Hematopoietic multipotent progenitor cell treated with erythropoietin and hydrocortisone succinate and interleukin-3 and kit ligand, for 6 days (in vitro differentiated cells): Measurements from ENCODE around the gene NDFIP1.
"Not testable (repeated sequence)": the region's sequence is repeated elsewhere in the genome, so short reads cannot be mapped to it uniquely, and the experiment has no call there.

Experiments
- DNase-seq: peaks from one replicate; pipeline ENCODE4 v3.0.0-alpha.2; 2015

Gene NDFIP1

DNA sequence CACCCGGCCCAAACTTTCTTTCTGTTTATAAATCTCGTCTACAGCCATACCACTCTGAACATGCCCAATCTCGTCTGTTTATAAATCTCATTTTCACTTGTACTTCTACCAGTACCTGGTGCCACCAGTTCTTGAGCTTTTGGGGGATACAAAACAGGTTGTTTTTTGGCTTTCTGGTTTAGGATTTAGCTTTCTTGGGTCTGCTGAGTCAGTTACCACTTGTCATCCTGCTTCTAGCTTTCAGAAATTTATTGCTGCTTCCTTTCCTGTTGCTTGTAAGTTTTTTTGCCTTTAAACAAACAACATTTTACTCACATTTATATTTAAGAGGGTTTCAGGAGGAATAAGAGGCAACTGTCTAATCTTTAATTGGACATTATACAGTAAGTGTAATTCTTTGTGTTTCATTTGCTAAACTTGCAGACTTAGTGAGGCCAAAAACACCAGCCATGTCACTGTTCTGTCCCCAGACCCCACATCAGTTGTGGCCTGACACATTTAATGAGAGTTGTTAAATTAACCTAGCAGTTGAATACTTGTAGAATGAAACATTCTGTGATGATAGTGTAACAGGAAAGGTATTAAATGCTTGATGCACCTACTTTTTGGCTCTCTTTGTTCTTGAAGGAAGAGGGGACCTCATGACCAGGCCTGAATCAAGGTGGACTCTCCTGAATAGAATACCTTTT is 11.8 kb downstream of the NDFIP1 start:
- DNase-seq, result no peak

DNA sequence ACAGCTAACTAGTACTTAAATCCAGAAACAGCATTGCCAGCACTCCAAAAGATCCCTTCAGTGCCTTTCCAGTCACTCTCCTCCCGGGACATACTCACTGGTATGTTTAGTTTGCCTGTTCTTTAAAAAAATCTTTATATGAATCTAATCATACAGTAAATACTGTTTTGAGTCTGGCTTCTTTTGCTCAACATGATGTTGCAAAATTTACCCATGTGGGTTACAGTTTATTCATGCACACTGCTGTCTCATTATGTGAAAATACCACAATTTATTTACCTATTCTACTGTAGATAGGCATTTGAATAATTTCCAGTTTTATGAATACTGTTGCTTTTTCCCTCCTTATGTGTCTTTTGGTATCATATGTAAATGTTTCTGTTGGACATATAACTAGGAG is 13.5 kb downstream of the NDFIP1 start:
- DNase-seq, result no peak

DNA sequence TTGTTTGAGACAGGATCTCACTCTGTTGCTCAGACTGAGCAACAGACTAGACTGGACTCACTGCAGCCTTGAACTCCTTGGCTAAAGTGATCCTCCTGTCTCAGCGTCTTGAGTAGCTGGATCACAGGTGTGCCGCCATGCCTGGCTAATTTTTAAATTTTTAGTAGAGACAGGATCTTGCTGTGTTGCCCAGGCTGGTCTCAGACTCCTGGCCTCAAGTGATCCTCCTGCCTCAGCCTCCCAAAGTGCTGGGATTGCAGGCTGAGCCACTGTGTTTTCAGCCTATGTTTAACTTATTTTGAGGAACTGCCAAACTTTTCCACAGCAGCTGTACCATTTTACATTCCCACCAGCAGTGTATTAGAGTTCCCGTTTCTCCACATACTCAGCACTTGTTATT is 16.8 kb downstream of the NDFIP1 start:
- no peak for DNase-seq

DNA sequence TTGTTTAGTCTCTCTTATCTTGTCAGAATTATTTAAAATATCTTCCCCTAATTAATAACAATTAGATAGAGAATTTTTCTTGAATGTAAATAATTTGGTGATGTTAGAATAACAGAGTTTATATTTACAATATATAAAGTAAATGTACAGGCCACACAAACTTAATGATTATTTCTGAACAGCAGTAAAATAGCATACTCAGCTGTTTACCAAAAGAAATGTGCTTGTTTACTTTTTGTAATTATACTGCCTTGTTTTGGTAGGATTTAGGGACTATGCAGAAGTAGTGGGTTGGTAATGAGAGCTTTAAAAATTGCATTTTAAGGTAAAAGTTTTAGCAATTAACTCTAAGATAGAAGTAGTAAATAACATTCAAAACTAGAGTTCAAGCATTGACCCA is 17.4 kb downstream of the NDFIP1 start:
- no peak for DNase-seq

DNA sequence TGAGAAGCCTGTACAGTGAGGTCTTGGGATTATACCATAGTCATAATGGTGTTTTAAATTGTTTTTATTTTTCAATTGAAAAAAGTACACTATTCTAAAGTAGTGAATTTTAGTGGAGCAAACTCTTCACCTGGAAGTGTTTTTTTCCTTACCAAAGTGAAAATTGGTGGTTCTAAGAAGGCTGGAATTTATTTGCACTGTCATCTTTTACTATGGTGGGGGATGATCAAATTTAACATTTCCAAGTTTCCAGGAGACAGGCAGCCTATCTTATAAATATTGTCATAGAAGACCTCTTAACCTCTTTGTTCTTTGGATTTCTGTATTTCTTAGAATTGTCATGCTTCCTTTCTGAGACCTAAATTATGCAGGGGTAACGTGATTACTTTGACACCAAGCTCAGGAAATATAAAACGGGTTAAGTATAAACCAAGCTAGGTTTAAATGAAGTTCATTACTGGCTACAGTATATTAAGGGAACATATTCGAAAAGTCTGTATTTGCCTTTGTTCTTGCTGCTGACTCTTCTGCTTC is 20.2 kb downstream of the NDFIP1 start:
- DNase-seq, result no peak

DNA sequence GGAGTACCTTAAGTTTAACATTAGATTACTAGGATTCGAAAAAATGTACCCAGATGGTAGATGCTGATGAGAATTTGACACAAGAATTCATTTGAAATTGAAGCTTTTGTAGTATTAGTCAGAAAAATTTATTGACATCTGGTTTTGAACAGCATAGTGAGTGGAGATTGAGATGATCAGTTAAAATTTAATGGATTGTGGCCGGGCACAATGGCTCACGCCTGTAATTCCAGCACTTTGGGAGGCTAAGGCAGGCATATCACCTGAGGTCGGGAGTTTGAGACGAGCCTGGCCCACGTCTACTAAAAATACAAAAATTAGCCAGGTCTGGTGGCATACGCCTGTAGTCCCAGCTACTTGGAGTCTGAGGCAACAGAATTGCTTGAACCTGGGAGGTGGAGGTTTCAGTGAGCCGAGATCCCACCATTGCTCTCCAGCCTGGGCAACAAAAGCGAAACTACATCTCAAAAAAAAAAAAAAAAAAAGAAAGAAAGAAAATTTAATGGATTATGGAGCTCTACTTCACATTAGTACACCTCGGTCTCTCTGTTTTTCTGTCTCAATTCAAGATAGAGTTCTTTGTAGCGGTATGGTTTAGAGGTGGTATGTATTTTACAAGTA is 21.0 kb downstream of the NDFIP1 start:
- DNase-seq, result no peak

DNA sequence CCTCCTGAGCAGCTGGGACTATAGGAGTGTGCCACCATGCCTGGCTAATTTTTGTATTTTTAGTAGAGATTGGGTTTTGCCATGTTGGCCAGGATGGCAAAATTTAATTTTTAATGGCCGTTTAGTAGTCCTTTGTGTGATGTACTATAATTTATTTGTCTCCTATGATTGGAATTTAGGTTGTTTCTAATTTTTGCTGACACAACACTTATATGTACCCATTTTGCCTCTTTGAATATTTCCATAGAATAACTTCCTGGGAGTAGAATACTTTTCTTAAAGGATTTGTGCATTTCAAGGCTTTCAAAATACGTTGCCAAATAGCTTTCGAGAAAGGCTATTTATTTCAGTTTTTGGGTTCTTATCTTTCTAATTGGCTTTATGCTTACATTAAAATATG is 22.8 kb downstream of the NDFIP1 start:
- no peak for DNase-seq

DNA sequence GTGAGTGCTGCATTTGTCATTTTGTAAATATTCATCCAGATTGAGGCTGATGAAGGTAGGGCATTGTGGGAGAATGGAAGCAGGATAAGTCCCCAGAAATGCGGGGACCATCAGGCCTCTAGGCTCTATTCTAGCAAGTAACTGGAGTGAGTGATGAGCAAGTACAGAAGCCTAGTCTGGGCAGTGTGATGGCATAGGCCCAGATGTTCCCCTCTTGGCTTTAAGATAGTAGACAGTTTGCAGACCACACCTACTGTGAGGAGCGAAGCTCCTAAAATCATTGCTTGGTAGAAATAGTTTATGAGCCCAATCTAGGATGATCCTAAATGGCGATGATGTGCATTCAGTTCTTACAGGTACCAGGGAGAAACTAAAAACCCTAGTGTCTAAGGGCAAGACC is 24.3 kb downstream of the NDFIP1 start:
- peak; percentile 81 for DNase-seq

DNA sequence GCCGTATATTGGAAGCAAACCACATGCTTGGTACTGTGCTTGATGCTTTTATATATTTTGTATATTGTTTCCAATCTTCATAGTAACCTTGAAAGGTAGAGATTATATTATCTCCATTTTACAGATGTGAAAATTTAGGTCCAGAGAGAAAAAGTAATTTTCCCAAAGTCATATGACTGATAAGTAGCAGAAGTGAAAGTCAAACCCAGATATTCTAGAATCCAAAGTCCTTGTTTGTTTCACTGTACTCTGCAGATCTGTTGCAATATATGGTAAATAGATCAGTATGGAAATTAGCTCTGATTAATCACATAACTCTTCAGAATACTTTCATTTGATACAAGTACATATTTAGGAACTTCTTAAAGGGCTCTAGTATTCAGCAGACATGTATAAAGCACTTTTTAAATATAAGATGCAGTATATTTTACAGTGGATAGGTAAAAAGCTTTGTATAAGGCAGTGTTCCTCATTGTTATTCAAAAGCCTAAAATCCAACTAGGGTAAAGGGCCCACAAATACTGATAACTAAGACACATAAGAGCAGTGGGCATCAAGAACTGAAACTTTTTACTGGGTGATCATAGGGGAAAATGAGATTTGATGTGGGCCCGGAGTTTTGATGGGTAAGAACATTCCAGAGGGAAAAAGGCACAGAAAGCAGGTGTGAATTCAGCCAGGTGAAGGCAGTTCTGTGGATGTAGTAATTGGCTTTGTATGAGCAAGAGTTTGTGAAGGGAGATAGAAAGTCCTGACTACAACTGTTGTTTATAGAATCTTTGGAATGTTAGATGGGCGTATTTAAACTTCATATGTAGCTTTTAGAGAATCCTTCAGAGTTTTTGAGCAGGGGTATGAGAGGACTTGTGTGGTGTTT is 25.0 kb downstream of the NDFIP1 start:
- no peak for DNase-seq

DNA sequence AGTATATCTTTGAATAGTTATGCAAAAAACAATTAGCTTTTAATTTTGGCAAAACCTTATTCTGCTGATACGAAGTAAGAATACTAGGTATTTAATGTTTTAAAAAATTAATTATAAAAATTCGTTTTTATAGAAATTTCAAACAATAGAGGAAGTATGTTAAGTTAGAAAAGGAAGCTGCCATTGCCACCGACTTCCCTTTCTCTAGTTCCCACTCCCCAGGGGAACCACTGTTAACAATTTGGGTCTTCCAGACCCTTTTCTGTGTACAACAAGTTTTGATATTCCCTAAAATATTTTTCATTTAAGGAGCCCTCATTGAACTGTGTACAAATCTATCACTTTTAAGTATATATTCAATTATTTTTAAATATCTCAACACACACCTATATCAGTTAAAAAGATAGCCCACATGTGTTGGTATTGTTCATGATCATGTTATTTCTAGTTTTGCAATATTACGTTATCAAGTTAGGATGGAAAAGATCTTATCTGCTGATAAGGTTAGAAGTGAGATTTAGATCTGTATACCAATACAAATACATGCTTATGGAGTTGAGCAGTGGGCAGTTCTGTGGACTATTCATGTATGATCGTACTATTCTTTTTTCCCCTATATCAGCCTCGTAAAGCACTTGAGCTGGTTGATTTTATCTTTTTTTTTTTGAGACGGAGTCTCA is 25.9 kb downstream of the NDFIP1 start:
- no peak for DNase-seq

DNA sequence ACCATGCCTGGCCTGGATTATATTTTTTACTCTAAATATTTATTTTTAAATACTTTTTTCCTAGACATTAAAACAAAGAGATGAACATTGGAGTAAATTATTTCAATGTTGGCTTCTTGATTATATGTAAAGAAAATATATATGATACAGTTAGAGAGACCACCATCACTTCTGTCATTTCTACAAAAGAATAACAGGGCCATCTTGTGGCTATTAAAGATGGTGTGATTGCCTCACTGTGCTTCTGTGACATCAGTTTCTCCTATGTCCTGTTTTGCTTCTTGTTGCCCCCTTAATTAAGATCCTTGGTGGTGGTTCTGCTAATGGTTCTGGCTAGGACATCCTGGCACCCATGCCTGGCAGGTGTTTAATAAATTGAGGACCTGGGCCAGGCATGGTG is 32.9 kb downstream of the NDFIP1 start:
- DNase-seq, result peak; percentile 40

DNA sequence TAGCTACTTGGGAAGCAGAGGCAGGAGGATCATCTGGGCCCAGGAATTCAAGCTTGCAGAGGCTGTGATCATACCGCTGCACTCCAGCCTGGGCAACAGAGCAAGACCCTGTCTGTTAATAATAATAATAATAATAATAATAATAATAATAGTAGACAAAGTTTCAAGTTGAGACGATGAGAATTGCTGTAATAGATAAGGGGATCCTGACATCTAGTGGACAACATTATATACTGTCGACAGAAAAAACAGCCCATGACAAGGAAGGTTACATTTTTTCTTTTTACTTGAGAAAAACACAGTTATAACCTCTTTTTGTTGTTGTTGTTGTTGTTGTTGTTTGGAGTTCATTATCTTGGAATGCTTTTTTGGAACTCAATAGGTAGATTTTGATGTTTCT is 35.3 kb downstream of the NDFIP1 start:
- peak; percentile 75 for DNase-seq

DNA sequence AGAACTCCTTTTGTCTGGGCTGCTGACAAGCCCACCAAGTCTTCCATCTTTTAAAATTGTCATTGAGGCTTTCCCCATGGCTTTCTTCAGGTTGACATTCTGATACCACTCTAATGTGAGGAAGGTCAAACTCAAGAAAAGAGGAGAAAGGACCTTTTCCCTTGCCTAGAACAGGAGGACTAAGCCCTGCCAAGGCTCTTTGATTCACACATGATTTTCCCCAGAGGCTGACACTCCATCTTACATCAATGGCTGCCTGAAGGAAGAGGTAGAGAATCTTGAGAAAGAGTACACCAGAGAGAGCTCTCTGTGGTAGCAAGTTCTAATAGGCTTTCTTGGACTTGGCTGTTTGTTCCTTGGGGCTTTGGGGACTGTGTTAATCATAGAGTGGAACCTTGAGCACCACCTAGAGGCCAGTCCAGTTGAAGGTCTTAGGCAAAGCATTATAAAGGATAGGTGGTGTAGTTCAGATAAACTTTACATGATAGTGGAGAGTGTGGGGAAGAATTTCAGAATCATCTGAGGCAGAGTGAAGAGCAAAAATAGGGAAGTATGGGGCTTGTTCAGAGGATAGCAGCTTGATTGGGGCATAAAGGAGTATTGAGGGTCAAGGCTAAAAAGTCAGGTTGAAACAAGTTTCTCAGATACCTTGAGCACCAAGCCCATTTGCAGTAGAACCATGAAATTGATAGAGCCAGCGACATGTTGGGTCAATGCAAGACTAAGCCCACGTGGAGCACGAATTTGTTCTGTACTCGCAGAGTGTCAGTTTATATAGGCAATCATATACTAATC is 36.7 kb downstream of the NDFIP1 start:
- peak; percentile 93 for DNase-seq

DNA sequence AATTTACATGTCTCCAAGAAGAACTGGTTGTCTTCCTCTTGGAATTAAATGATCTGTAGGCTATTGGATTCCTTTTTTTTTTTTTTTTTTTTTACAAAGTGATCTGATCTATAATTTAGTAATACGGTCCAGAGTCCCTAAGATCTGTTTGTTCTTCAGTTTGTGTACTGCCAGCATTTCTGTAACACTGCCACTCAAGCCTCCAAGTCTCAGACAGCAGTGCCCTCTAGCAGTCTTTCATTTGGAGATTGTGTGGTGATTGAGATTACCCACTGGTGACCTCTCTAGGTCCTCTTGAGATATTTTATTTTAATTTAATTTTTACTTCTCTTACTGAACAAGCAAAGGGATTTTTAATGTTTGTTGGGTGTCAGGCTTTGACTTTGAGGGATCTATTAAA is 40.8 kb downstream of the NDFIP1 start:
- DNase-seq, result no peak

DNA sequence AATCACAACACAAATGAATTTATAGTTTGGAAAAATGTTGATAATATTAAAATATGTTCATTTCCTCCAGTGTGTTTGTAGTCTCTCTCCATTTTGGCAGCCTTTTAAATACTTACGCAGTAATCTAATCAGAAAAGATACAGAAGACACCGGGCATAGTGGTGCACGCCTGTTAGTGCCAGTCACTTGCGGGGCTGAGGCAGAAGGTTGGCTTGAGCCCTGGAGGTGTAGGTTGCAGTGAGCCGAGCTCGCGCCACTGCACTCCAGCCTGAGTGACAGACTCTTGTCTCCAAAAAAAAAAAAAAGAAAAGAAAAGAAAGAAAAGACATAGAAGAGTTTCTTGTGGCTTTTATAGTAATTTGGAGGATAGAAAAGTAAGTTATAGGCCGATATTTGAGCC is 41.9 kb downstream of the NDFIP1 start:
- no peak for DNase-seq

DNA sequence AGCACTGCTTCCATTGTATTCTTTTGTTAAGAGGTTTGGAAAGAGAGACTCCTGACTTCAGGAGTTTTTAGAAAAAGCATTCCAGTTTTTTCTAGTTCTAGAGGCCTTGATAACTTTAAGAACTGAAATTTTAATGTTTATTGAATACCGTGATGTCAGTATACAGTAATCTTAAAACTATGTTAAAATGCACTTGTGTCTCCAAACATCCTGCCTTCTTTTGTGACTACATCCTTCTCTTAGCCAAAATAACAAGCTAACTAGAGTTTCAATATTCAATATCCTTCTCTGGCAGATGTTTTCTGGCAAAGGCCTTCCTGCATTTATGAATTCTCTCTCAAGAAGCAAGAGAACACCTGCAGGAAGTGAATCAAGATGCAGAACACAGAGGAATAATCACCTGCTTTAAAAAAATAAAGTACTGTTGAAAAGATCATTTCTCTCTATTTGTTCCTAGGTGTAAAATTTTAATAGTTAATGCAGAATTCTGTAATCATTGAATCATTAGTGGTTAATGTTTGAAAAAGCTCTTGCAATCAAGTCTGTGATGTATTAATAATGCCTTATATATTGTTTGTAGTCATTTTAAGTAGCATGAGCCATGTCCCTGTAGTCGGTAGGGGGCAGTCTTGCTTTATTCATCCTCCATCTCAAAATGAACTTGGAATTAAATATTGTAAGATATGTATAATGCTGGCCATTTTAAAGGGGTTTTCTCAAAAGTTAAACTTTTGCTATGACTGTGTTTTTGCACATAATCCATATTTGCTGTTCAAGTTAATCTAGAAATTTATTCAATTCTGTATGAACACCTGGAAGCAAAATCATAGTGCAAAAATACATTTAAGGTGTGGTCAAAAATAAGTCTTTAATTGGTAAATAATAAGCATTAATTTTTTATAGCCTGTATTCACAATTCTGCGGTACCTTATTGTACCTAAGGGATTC is 43.1 kb downstream of the NDFIP1 start:
- DNase-seq, result peak; percentile 85

DNA sequence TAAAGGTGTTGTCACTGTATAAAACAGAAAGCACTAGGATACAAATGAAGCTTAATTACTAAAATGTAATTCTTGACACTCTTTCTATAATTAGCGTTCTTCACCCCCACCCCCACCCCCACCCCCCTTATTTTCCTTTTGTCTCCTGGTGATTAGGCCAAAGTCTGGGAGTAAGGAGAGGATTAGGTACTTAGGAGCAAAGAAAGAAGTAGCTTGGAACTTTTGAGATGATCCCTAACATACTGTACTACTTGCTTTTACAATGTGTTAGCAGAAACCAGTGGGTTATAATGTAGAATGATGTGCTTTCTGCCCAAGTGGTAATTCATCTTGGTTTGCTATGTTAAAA is 43.8 kb downstream of the NDFIP1 start:
- DNase-seq, result no peak

DNA sequence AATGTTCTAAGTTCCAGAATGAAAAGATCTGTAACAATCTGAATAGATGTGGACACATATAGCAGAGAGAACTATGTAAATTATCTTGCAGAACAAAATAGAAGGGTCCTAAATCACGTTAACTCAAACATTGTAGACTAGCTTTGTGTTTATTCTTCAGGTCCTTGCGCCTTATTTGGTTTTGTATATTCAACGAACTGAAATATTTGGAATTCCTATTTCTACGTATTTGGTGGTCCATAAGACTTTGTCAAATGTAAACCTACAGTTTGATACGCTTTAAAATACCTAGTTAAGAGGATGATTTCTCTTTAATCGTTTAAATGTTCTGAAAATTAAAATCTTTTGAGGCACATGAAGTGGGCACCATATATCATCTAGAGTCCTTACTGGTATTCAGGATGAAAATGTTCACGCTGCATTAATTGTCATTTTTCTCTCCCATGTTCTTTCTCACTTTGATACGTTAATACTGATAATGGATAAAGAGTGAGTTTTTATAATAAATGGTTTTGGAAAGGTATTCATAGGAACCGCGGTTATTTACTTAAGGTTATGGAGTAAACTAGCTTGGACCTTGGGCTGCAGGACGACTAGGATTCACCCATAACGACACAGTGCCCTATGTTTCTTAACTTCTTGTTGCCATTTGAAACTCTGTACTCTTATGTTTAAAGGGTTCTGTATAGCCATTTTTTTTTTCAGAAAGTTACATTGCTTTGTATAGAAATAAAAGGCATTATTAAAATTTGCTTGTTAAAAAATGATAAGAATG is 45.3 kb downstream of the NDFIP1 start:
- no peak for DNase-seq

DNA sequence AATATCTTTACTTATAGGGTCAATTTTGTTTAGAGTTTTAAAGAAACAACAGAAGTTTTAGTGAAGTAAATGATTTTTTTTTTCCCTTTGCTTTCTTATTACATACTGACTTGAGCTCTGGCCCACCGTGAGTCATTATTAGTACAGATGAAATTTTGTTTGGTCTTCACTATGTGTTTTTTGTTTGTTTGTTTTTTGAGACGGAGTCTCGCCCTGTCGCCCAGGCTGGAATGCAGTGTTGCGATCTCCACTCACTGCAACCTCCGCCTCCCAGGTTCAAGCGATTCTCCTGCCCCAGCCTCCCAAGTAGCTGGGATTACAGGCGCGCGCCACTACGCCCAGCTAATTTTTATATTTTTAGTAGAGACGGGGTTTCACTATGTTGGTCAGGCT is 45.9 kb downstream of the NDFIP1 start:
- DNase-seq, result not testable (repeated sequence)

DNA sequence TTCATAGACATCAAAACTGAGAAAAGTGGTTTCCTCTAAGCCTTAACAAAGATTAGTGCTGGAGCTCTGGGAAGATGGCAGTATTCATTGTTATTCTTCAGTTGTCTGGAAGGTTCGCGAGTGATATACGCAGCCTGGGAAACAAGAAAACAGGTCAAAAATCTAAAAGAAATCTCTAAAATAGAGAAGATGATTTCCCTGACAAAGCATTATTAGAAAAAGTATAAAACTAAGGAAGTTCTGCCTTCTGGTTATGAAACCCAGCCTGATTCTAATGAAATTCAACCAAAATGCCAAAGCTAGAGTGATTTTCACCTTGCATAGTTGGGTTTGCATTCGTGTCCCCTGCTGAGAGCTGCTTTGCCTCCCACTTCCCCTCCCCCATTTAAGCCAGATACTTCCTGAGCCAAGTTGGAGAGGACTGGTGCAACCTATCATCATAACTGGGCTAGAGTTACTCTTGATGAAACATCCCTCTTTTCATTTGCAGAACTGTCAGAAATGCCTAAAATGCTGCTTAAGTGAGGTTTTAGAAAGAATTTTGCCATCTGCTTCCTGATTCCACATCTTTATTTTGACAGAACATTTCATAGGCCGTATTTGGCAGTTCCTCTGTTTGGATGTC is 48.4 kb downstream of the NDFIP1 start:
- no peak for DNase-seq
